ENCODE data around the gene PARD3B.

PARD3B gene

GRCh38 chr2:205496772-205497171 lies 951.5 kb downstream of the PARD3B start:
- intact Hi-C loops (cut with DNase I), result no loop called here
- no peak for DNase-seq

DNA sequence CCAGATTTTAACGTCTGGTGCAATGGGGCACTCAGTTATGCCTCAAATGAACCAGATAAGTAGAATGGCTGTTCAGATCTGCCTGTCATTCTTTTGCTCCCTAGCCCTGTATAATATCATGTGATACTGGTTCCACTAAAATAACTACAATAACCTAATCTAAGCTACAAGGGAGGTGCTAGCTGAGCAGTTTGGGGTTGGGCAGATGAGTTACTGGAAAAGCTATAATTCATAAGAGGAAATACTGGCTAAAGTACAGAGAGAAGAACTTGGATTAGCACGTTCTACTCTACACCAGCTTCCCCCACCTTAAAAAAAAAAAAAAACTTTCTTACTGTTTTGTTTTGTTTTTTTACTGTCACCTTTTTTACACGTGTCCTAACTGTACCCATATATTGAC lies 953.7 kb downstream of the PARD3B start:
- DNase-seq, result no peak
- intact Hi-C loops (cut with DNase I), result no loop called here

GRCh38 chr2:205500065-205500464 lies 954.8 kb downstream of the PARD3B start:
- intact Hi-C loops (cut with DNase I), result no loop called here
- DNase-seq, result no peak

GRCh38 chr2:205500951-205501350 lies 955.7 kb downstream of the PARD3B start:
- no peak for DNase-seq
- intact Hi-C loops (cut with DNase I), result no loop called here

- intact Hi-C loops (cut with DNase I), result no loop called here
- DNase-seq, result no peak
Measured at GRCh38 chr2:205501826-205502225, 956.6 kb downstream of the PARD3B start.

DNA sequence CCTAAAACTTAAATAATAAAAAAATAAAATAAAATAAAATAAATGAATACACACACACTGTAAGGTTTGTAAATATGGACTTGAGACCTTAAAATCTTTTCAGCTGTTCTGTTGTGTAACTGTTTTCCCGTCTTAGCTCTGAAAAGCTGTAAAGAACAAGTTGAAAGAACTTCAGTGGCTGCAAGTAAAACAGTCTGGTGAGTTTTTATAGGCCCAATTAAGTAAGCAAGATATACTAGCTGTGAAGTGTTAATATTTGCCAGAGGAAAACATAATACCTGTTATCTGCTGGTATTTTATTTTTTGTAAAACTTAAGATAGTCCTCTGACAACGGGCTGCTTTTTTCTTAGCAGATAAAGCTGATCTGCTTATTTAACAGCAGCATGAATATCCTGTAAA lies 960.1 kb downstream of the PARD3B start:
- DNase-seq, result no peak
- intact Hi-C loops (cut with DNase I), result no loop called here

- intact Hi-C loops (cut with DNase I), result no loop called here
- no peak for DNase-seq
Measured at GRCh38 chr2:205509655-205510054, 964.4 kb downstream of the PARD3B start.

DNA sequence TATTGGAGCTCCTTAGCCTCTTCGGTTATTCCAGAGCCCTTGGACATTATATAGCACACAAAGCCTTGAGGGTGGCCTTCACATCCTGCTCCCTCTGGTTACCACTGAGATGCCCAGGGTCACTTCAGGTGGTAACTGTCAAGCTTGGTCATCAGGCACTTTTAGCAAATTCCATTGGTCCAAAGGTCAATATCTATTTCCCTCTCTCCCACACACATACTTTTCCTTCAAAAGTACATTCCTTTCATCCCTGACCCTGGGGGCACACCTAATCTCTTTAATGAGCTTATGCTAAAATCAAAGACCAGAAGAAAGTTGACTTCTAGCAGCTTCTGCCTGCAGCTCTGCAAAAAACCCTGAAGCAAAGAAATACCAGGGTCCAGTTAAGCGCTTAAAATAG lies 965.1 kb downstream of the PARD3B start:
- DNase-seq, result no peak
- intact Hi-C loops (cut with DNase I), result no loop called here

- intact Hi-C loops (cut with DNase I), result no loop called here
- no peak for DNase-seq
Measured at GRCh38 chr2:205511221-205511620, 965.9 kb downstream of the PARD3B start.

GRCh38 chr2:205511641-205512040 lies 966.4 kb downstream of the PARD3B start:
- no peak for DNase-seq

DNA sequence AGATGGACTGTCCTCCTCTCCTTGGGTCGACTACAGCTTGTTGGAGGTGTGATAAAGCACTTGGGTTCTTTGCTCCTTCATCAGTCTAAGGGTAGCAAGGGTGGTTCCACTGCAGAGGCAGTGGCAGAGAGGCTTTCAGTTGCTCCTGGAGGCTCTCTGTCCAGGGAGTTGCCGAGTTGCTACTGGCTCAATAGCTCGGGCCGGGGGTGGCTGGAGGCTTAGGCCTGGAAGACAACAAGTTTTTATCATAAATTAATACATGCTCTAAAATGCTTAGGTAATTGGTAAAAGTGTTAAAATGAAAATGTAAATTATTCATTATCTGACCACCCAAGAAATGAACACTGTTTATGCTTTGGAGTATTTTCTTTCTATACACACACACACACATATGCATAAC lies 975.0 kb downstream of the PARD3B start:
- intact Hi-C loops (cut with DNase I), result no loop called here
- no peak for DNase-seq

More at GRCh38 chr2:205511641-205512040, 966.4 kb downstream of the PARD3B start:
- intact Hi-C loops (cut with DNase I), result no loop called here

DNA sequence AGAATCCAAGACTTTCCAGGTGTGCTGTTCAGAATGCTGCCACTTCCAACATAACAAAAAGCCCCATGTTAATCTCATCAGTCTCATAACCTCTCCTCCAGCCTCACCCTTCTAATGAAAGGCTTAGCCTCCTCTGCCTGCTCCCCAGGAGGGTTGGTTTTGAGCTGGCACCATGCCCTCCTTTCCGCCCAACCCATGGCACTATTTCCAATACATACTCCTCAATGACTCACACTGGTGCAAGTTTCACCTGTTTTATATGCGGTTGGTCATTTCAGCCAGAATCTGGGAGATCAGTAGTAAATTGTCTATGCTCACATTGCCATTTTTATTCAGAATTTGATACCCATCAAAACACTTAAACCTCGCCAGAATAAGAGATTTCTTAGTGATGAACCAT lies 979.4 kb downstream of the PARD3B start:
- DNase-seq, result no peak
- intact Hi-C loops (cut with DNase I), result no loop called here

- no peak for DNase-seq
Measured at GRCh38 chr2:205527801-205528200, 982.5 kb downstream of the PARD3B start.

DNA sequence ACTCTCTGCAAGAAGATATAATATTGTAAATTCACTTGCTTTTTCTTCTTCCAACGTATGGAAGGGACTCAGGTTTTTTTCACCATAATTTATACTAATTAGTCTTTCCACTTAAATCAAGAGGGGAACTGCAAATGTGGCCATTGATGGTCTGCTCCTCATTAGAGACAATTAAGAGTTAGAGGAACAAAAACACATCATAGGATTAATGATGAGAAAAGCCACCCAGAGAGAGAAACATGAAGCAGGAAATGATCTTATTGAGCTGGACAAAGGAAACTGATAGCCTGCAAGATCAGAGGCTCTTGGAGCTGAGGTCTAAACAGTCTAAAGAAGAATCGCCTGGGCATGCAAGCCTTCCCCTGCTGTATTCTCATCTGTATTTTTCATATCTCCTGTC lies 985.8 kb downstream of the PARD3B start:
- no peak for DNase-seq
- intact Hi-C loops (cut with DNase I), result no loop called here

More at GRCh38 chr2:205527801-205528200, 982.5 kb downstream of the PARD3B start:
- intact Hi-C loops (cut with DNase I), result no loop called here

DNA sequence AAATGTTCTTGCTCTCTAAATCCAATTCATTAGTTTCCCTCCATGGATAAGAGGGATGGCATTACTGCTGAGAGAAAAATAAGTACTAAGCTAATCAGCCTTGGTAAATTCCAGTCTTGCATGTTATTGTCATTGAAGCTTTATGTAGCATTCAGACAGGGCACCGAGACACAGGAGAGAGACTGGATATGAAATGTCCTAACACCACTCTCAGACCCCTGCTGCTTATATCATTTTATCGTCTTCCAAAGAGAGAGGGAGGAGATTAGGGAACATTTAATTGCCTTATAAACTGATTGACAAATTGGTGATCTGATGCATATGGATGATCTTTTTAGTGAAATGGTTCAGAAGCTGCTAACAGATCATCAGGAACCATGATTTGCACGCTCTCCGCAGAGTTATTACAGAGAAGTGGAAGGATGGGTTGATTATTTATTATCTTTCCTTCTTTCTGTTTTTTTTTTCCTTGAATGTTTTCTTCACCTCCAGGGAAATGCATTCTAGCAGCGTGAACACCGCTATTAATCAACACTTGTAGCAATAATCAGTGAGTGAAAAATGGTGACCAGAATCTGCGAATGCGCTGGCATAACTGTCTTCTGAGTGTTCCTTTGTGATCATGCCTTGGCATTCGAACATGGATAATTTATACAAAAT lies 986.3 kb downstream of the PARD3B start:
- intact Hi-C loops (cut with DNase I), result no loop called here

GRCh38 chr2:205535001-205535400 lies 989.7 kb downstream of the PARD3B start:
- intact Hi-C loops (cut with DNase I), result no loop called here
- no peak for DNase-seq

More for the DNA sequence above, 986.3 kb downstream of the PARD3B start:
- DNase-seq, result no peak

- no peak for DNase-seq
- intact Hi-C loops (cut with DNase I), result no loop called here
Measured at GRCh38 chr2:205539603-205540002, 994.3 kb downstream of the PARD3B start.

GRCh38 chr2:205540036-205540435 lies 994.8 kb downstream of the PARD3B start:
- no peak for DNase-seq
- intact Hi-C loops (cut with DNase I), result no loop called here

DNA sequence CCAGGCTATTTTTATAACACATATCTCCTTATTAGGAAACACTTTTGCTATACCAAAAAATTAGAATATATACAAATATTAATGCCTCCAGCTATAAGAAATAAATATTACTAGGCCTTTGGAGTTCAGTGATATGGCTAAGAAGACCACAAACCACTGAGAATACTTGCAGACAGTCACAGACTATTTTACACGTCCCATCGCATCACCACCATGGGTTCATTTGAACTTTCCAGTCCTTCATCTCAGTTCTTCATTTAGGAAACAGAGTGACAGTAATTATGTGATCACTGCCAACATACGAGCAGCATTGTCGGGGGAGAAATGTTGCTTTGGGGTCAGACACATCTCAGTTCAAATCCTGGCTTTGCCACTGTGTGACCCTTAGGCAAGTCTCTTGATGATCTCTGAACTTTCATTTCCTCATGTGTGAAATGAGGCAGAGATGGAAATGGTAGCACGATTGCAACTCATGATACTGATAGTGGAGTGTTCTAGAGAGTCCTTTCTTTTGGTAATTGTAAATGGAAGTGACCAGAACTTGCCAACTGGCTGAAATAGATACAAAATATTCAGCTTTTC lies 998.1 kb downstream of the PARD3B start:
- intact Hi-C loops (cut with DNase I), result no loop called here
- no peak for DNase-seq

GRCh38 chr2:205543937-205544702 lies 998.8 kb downstream of the PARD3B start:
- intact Hi-C loops (cut with DNase I), result no loop called here
- DNase-seq, result no peak

DNA sequence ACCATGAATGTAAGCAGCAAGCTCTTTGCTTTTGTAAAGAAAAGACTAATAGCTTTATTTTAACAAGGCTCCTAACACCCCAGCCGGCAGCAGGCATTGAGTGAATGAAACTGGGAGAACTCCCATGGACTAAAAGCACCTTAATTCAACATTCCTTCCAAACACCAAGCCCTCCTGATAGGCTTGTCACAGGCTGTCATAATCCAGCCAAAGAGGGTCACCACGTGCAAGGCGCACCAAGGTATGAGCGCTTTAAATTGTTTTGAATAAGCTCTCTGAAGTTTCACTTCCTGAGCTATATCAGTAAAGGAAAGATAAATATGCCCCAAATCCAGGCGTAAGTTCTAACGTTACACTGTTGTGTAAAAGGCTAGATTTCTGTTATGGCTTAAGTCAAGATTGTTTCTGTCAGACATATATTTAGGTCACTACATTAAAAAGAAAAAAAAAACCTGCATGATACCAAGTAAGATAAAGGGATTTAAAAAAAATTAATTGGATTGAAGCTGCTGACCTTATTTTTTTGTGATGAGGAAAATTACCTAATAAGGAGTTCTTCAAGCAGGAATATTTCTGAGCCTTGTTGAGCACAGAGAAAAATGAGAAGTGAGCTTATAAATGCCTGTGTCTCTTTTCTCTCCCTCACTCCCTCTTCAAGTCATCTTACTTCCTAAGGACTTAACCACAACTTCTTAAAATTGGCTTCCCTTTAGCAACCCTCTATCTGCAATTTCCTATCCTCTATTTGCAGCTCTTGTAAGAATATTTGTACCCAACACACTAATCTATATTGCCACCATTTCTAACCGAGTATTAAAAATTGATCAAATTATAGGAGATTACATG lies 1000.9 kb downstream of the PARD3B start:
- no peak for DNase-seq
- intact Hi-C loops (cut with DNase I), result no loop called here

All from posterior cingulate gyrus (tissue), 11 donors.